Measurements from ENCODE around the gene SORBS2.
"Not testable (repeated sequence)": the region's sequence is repeated elsewhere in the genome, so short reads cannot be mapped to it uniquely, and the experiment has no call there.

SORBS2 gene

DNA sequence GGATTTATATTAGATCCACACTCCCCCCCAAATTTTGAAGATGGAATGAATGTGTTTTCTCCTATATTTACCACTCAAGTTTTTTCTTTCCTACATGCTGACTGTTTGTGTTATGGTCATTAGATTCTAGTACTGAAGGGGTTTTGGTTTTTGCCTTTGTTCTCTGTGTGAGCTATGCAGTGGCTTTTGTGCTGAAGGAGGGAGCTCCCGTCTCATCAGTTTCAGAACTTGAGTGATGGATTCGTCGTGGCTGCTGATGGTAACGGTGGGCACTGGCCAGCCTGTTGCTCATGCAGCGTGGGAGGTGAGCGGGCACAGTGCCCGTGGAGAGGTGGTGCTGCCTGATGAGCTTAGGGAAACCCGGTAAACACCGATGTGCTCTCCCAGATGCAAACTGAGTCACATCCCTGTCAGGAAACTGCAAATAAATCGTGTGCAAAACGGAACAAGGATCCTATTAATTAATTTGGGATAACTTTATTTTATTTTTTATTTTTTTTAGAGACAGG is 101.5 kb downstream of the SORBS2 start:
- no peak for DNase-seq

DNA sequence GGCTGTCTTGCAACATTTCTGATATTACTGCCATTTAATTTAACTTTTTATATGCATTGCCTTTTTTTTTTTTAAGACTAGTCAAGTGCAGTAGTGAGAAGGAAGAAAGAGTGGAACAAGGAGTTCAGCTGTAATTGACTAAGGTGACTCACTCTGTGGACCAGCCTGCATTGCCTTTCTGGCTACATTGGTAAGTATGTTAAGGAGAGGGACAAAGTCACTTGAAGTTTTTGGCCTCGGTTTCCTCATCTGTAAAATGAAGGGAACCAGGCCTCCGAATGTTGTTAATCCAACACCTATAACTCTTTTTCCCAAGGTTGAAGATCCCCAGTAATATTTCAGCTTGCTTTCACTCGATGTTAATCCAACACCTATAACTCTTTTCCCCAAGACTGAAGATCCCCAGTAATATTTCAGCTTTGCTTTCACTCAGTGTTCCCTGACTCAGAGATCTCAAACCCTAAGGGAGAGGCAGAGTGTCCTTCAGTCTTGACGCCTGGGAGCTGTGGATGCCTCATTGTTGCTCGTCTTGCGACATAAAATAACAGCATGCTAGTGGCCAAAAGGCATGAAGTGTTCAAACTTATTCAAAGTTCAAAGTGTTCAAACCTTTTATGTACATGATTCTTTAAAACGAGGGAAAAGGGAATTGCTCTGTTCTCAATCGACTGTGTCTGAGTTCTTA is 102.0 kb downstream of the SORBS2 start:
- DNase-seq: no peak

DNA sequence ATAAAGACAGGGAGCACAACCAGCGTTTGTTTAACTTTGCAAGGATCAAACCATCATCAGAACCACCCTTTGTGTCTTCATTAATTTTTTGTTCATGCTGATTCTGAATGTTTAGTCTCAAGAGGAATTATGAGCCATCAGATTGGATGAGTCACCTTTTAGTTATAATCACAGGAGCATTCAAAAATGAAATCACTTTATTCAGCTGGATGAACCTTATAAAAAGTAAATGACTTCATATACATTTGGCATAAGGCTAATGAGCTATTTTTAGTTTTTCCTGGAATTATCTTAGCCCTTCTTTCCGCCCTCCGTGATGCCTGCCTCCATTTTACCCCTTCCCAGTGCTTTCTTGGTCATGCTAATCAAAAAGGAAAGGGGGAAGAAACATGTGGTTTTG is 103.6 kb downstream of the SORBS2 start:
- DNase-seq: no peak

DNA sequence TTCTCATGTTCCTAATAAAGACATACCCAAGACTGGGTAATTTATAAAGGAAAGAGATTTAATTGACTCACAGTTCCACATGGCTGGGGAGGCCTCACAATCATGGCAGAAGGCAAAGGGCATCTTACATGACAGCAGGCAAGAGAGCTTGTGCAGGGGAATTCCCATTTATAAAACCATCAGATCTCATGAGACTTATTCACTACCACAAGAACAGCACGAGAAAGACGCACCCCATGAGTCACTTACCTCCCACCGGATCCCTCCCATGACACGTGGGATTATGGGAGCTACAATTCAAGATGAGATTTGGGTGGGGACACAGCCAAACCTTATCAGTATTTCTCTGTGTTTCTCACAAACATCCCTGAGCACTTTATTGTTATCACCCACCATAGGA is 104.4 kb downstream of the SORBS2 start:
- DNase-seq: not testable (repeated sequence)

DNA sequence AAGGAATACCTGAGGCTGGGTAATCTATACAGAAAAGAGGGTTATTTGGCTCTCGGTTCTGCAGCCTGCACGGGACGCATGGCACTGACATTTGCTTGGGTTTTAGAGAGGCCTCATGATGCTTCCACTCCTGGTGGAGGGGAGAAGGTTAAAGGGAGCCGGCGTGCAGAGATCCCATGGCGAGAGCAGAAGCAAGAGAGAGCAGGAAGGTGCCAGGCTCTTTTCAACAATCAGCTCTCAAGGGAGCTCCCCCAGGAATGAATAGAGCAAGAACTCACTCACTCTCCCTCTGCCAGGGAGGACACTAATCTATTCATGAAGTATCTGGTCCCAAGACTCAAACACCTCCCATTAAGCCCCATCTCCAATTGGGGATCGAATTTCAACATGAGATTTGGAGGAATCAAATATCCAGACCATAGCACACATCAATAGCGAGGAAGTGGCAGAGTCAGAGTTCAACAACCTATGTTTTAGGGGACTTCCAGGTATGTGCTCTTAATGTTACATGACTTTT is 109.8 kb downstream of the SORBS2 start:
- DNase-seq: no peak

DNA sequence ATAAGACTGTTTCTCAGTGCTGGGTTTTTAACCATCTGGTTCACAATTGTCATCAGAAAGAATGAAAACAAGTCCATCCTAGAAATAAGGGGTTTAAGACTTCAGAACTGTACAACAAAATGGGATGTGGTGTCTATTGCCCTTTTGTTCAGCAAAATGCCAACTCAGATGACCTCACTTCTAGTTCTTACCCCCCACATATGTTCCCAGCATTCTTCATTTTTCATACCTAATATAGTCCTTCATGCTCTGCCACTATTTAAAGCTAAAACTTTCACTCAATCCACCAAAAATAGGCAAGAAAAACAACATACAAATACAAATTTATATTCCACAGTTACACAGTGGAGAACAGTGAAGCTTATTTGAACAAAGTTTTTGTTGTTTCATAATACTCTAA is 111.4 kb downstream of the SORBS2 start:
- DNase-seq: no peak

DNA sequence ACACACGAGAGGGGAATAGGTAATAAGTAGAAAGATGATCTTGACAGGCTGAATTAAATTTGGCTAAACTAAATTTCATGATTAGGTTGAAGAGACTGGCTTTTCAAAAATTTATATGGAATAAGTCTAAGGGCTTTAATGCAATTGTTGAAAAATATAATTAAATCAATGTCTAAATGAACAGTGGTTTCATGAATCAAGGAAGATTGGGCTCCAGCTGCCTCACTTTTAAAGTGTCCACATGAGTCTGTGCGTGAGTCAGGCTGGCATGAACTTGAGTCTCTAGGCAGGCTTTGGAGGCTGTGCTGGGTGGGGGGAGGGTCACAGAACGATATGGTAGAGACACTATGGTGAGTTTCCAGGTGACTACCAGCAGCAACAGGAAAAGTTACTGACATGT is 111.9 kb downstream of the SORBS2 start:
- DNase-seq: no peak

DNA sequence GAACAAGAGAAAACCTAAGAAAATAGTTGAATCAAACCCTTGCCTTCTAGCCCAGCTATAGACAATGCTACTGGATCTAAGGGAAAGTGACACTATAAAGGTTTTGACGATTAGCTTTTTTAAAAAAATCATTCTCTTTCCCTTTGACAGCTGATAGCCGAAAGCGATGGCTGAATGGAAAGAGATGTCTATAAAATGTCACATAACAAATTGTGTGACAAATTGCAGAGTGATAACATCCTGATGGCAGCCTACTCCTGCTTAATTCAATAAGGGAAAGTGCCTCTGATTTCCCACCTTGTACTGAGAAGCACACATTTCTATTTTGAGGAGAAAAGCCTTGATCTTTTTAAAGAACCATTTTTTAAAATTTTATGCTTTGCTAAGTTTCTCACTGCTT is 114.5 kb downstream of the SORBS2 start:
- DNase-seq: no peak

DNA sequence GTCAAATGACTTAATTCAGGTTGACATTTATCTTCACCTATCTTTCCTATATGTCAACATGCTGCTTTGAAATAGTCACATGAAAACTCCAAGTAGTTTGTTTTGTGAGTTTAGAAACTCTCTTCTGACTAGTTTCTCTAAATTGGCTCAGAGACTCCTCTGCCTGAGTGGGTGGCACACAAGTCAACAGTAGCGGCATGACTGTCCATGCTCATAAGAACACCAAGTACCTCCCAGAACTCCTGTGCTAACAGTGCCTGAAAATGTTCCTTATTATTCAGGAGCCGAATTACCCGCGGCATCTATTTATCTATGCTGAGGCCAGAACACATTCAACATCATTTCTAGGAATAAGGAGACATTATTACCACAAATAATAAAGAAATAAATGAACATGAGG is 116.3 kb downstream of the SORBS2 start:
- no peak for DNase-seq

DNA sequence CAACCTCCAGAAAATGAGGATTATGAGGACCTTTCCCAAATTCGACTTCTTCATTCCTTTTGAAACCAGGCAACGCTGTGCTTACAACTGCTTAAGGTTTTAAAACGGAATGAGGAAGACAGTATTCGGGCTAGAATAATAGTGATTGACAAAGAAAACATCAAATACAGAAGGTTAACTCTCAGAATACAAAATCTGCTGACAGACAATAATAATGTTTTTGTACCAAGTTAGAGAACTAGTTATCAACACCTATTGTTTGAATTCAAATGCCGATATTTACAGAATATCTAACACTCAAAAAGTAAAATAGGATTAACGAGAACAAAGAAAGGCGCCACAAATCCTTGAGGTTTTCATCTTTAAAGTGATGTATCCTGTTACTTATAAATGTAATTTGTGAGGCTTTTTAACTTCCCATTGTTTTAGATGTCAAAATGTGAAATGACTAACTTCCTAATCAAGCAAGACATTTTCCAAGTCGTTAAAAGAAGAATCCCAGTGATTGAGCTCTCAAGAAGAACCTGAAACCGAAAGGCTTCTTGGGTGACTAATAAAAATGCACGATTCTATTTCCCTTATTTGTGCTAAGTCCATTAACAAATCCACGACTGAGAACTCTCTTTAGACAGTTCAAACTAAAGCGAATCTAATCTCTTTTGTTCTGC is 118.3 kb downstream of the SORBS2 start:
- no peak for DNase-seq

DNA sequence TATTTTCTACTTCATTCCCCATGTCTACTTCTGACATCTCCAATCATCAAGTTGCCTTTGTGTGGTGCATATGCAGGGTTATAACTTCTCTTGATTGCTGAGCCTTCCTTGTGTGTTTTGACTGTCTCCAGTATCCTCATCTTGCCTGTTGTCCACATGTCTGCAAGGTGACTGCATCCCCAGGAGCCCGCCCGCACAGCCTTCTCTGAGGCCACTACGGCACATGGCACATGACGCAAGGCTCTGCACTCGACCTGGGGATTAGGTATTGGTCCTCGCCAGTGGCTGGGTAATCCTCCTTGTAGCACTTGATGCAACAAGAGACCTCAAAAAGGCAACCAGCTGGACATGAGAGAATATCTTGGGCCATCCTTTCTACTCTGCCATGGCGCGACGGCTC is 122.6 kb downstream of the SORBS2 start:
- no peak for DNase-seq

DNA sequence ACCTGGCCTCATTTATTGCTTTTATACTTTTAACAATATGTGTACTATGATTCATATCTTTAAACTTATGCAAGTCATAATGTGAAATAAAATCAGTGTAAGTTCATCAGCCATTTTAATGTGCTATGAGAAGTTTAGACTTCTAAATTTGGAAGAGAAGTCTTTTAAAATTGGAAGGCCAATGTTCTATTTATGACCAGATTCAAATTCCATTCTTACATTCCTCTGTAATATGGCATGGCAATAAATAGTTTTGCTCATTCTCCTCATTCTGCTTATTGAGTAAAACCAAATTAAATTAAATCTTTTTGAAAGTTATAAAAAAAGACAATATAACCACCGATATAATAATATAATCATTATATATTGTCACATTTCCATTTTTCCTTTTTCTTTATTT is 126.2 kb downstream of the SORBS2 start:
- DNase-seq: no peak

DNA sequence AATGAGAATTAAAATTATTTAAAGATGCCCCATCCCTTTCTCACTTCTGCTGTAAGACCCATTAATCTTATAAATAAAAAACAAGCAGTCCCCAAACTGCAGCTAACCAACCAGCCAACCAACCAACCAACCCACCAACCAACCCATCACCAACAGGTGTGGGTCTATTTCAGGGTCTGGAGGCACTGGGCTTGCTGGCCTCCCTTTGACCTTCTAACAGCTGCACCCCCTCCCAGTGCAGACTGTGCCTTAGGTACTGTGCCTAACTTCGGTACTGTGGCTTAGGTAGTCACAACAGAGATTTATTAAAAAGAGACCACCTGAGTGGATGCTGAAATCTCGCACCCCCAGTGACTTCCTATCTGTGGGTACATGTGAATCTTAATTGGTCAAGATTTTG is 128.1 kb downstream of the SORBS2 start:
- no peak for DNase-seq

DNA sequence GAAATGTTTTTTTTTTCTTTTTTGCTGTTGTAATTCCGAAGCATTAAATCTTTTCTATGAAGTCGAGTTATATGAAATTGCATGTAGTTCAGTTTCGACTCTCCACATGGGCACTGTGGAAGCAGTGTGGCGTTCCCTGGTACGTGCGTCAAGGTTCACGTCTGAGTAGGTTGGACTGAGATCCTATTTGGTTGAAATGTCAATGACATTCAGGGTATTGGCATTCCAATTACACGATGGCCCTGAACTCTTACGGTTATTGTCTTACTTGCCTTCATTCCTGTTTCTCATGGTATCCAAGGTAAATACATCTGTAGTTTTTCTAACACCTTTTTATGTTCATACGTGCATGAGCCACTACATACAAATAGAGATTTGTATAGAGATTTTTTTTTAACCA is 128.8 kb downstream of the SORBS2 start:
- DNase-seq: no peak

DNA sequence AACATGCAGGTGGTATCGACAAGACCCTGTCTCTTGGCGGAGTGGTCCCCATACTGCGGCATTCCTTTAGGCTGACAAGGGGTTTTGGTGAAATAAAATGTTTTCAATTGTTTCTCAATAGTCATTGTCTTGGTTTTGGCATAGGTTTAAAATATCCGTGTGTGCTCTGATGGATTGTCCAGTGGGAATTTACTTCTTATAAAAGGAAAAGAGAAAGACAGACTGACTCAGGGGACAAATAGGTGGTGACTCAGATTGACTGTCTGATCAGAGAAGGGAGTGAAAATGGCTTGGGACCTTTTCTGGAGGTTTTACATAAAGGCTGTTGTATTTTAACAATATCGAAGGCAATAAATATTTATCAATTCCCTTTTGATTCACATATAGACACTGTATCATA is 129.8 kb downstream of the SORBS2 start:
- no peak for DNase-seq

DNA sequence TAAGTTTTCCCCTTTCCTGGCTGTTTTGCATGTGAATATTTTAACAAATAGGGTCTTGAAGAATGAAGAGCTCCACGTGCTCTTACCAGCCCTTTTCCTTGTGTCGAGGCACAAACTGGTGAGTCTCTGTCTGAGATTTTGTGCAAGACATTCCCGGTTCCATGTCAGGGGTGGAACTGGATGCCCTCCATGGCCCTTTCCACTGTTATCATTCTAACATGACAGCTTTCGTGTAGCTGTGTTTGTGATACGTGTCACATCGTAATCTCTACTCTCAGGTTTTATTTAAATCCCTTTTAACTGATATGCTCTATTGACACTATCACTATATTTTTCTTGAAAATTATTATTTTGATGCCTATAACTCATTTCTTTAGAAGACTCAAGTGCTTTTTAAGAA is 130.4 kb downstream of the SORBS2 start:
- DNase-seq: no peak

DNA sequence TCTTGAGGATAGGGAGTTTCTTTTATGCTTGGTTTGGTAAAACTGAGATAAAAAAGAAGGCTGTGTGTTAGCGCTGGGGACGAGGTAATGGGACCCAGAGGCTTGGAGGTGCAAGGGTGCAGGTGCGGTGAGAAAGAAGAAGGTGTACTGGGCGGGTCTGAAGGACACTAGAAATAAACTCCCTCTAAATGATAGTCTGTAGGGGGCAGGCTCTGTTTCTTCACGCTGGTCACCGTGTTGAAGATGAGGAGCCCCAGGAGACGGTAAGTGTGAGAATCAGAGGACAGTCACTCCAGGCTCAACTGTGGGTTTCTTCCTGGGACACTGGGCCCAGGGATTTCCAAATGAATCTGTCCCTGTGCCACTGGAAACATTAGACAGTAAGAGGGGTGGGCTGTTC is 131.4 kb downstream of the SORBS2 start:
- no peak for DNase-seq

DNA sequence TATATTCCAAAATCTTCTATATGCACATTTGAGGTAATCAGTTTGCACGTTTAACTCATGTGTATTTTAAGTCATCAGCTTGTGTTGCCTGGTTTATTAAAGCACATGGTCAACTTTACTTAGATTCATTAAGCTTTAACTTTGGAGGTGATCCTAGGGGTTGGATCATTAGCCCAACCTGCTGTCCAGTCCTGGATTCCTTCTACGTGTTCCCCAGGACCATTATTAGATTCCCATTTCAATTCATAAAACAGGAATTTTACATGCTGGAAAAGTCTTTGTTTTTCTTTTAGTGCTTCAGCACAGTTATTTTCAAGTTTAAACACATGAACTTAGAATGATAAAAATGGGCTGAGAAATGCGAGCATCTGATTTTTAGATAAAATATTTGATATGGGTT is 132.5 kb downstream of the SORBS2 start:
- DNase-seq: no peak

DNA sequence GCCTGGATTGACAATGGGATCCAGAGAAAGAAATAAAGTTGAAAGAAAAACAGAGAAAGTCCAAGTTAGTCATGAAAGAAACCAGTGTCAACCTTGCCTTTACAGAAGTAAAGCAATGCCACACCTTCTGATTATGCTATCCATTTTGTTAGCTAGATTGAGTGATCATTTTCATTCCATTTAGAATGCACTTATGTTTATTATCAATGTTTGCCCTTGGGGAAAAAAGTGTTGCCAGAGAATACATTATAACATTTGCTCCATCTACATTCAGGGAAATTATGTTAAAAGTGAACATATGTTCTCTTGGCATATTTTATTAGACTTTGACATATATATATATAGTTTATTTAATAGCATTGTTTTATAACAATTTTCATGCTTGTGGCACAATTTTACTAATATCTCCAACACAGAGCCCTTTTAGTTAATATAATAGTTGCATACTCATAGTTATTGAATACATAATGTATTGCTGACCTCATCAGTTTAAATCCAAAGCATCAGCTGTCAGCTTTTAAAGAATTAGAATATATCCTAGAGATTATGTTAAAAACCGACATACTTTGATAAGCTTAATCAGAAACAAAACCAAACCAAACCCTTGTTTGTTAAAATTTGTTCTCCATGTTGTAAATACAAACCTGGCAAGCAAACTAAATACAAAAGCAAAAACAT is 134.2 kb downstream of the SORBS2 start:
- no peak for DNase-seq

DNA sequence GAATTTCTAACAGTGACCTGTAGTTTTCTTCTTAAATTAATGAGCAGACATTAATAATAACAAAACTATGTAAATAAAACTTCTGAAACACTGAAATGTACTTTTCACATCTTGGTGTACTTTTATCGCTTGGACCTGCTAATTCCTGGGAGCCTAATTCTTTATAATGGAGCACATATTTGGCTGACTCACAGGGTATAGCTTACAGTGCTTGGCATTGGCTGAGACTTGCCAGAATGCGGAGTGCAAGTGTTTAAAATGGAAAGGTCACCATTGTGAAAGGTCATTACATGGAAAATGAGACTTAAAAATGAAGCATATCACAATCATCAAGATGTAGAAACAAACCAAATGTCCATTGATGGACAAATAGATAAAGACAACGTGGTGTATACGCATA is 139.4 kb downstream of the SORBS2 start:
- no peak for DNase-seq

DNA sequence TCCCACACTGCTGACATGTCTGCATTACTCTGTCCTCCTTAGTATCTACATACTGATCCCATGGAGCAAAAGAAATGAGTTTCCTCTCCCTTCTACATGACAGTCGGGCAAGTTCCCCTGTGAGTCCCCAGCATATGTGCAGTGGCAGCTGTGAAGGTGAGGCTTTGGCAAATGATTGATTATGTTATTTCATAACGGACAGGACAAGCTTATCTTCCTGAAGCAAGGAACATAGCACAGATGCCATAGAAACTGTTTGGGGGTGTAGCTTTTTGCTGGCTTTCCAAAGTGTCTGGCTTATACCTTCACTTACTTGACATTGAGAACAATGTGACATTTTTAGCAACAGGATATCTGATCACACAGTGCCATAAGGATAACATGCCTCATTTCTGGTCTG is 139.8 kb downstream of the SORBS2 start:
- DNase-seq: no peak

DNA sequence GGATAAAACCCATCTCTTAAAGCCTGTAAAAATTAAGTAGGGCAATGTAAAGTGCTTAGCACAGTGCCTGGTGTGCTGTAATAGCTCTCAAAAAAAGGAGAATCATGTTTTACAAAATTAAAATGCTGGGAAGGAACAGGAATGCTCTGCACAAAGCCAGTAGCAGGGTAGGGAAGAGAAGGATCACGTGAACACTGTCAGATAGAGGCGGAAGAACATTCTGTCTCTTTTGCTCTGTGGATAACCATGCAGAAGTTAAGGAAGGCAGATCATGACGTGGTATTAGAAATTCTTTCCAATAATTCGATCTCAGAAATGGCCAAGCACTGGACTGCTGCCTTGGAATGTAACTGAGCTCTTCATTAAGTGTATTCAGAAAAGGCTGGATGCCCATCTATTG is 140.5 kb downstream of the SORBS2 start:
- DNase-seq: no peak

DNA sequence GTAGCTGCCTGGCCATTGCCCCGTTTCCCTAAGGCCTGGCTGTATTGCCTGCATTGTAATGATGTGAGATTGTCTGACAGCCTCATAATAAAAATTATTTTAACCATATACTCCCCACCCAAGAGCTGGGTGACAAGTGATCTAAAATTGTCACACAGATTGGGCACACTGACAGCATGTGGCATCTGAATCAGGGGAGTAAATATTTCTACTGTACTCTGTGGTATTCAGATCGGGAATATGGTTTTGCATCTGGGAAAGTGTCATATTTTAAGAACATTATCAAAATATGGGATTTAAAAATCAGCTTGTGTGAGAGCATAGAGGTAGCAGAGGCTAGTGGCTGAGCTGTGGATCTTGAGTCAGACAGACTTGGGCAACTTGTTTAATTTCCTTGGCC is 140.9 kb downstream of the SORBS2 start:
- DNase-seq: no peak

DNA sequence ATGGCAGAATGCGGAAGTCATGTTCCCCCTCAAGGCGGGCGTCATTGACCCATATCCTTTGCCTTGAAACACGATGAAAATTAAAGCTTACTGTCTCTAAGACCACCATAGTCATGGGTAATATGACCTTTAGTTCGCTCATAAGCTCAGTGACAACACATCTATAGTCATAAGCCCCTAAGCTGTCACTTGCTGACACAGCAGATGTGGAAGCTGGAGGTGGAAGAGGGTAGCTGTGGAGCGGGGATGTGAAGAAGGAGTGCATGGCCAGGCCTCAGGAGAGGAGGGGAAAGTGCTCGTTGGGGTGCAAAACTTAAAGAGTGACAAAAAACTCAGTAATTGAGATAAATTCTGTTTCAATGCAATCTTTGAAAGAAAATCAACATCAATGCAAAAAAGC is 142.7 kb downstream of the SORBS2 start:
- no peak for DNase-seq

Measured in CD4-positive, alpha-beta T cell treated with Interleukin-1 beta for 1 hour (primary cell).